ENCODE measurements around the gene PCNA. TPM values are rescaled to one million over a fixed set of nuclear protein-coding genes. Genes with fewer than 3 reads are reported as not detected.

PCNA gene
- total and polyA plus RNA-seq, 2 of the 4 experiments (the other 2 are of a cell fraction): 155 to 213 TPM

- H2BK120ac ChIP-seq (ENCODE audit: low read depth, low read length): no peak overlapping the region
- CTCF ChIA-PET: no interaction called here
- 0 out of 2 replicates have a peak, but pooled peaks cover 2% of the 10 kb centered on the region for H3K9me3 ChIP-seq (ENCODE audit: control insufficient read depth, insufficient read depth, low read length)
- ATAC-seq (ENCODE audit: low read depth) (no peak), DNase-seq (no peak)
- 93% methylated on average over 2 of the region's 3 CpGs; no CpG with 5 or more reads in 1 of the 2 experiments for WGBS, 2 experiments (ENCODE audit: extremely low coverage in 2 of 2, insufficient read length in 1 of 2)
- no peak overlapping the region for H3K56ac ChIP-seq (ENCODE audit: extremely low read depth, insufficient read depth, low read length)
- H4K5ac ChIP-seq (ENCODE audit: low read depth, low read length): no peak overlapping the region
- H3K4me1 ChIP-seq (ENCODE audit: control insufficient read depth, insufficient read depth, low read length): peaks cover 11% of the 10 kb centered on the region
- H3K4ac ChIP-seq (ENCODE audit: low read depth, low read length): 0 out of 2 replicates have a peak overlapping the region, but pooled peaks have one; percentile 28
- no peak overlapping the region for H3K14ac ChIP-seq (replicated peaks; ENCODE audit: low read depth, low read length)
- H2BK20ac ChIP-seq (ENCODE audit: low read depth, low read length): no peak overlapping the region
- no peak overlapping the region for H3K23ac ChIP-seq (ENCODE audit: low read depth, low read length)
- no peaks in the 10 kb centered on the region for H3K27me3 ChIP-seq (ENCODE audit: control insufficient read depth, insufficient read depth, low read length)
- H3K9me1 ChIP-seq (ENCODE audit: insufficient read depth, low read length): peaks cover 18% of the 10 kb centered on the region
- H2AFZ ChIP-seq (replicated peaks; ENCODE audit: low read length, poor library complexity): no peak overlapping the region
- no peak overlapping the region for H3K9ac ChIP-seq (ENCODE audit: low read depth, low read length)
- no peak overlapping the region for H3K27ac ChIP-seq (ENCODE audit: insufficient read depth, low read length)
- no peak overlapping the region for H2BK15ac ChIP-seq (ENCODE audit: low read depth, low read length)
- no peak overlapping the region for H4K91ac ChIP-seq (ENCODE audit: insufficient read depth, low read depth, low read length)
- intact Hi-C loops (cut with micrococcal nuclease): no loop called here
- H3K18ac ChIP-seq (ENCODE audit: low read depth, low read length): no peak overlapping the region
- H4K20me1 ChIP-seq (ENCODE audit: insufficient read depth, low read length): peaks cover 14% of the 10 kb centered on the region; the same call in 1 of the 2 replicates
- dilution Hi-C loops (cut with HindIII; ENCODE audit: low sequenced_read_pairs, unreplicated experiment): no loop called here
- no peak overlapping the region for H3K4me3 ChIP-seq (ENCODE audit: insufficient read depth, low read depth, low read length)
- H2AK9ac ChIP-seq (replicated peaks; ENCODE audit: low read depth, low read length, poor library complexity): no peak overlapping the region
- no TSS peak for BruUV-seq (replicated peaks)
- POLR2A ChIA-PET (ENCODE audit: unreplicated experiment): no interaction called here
- H2AK5ac ChIP-seq (ENCODE audit: low read depth, low read length): peak overlapping the region; percentile 36; the same call in 1 of the 2 replicates
- H4K8ac ChIP-seq (ENCODE audit: low read depth in 2 of 2, low read length in 2 of 2): no peak overlapping the region
- H3K36me3 ChIP-seq (ENCODE audit: control insufficient read depth, insufficient read depth, low read length): no peaks in the 10 kb centered on the region
- in situ Hi-C loops (cut with MboI; ENCODE audit: low sequenced_read_pairs): no loop called here
- no peak overlapping the region for H2BK5ac ChIP-seq (ENCODE audit: low read depth, low read length, poor library complexity, severe bottlenecking)
- H3K79me1 ChIP-seq (ENCODE audit: low read depth in 1 of 2, low read length in 2 of 2): peaks cover 61 to 83% of the 10 kb centered on the region in 2 experiments
- no peak for TF ChIP-seq CHD1 (IDR thresholded peaks at IDR 0.05; ENCODE audit: low read depth, low read length)
- TF ChIP-seq RCOR1 (IDR thresholded peaks at IDR 0.05; ENCODE audit: insufficient replicate concordance, low read length): no peak
- no peak for TF ChIP-seq MXI1 (IDR thresholded peaks at IDR 0.05; ENCODE audit: borderline replicate concordance, low read depth, low read length)
- TF ChIP-seq SMC3 (IDR thresholded peaks at IDR 0.05; ENCODE audit: low read depth, low read length): no peak
- no peak for TF ChIP-seq MAZ (IDR thresholded peaks at IDR 0.05; ENCODE audit: borderline replicate concordance, low read depth, low read length)
- TF ChIP-seq MAFK (IDR thresholded peaks at IDR 0.05; ENCODE audit: low read depth, low read length): no peak
- TF ChIP-seq NFE2L2 (IDR thresholded peaks at IDR 0.05; ENCODE audit: low read depth, low read length): no peak
- no peak for TF ChIP-seq RAD21 (IDR thresholded peaks at IDR 0.05; ENCODE audit: low read length)
- no peak for TF ChIP-seq FOS (IDR thresholded peaks at IDR 0.05; ENCODE audit: low read depth, low read length)
- no peak overlapping the region for H3K4me2 ChIP-seq (ENCODE audit: low read depth, low read length)
These were observed 40.2 kb upstream of the PCNA start for GRCh38 chr20:5159928-5160327.
